CD14-positive monocyte (primary cell): Measurements from ENCODE around the gene FCHO1. TPM values are rescaled to one million over a fixed set of nuclear protein-coding genes. Genes with fewer than 3 reads are reported as not detected.
A peak's percentile ranks its signal among the peaks of the same experiment; 100 is the strongest.

Experiments
- DNase-seq, 3 donors: peaks; one replicate each; pipeline ENCODE4 v3.0.0-alpha.2; 2011 to 2022
- H2AFZ ChIP-seq: 2 replicates; pipeline ENCODE4 v1.6.0; 2012; ENCODE audit warnings: mild to moderate bottlenecking, low read depth, low read length, inconsistent platforms; ENCODE audit not compliant: insufficient read depth, poor library complexity, severe bottlenecking
- H3K27ac ChIP-seq, 2 donors: 1 replicate in 1 of 2; 2 replicates in 1 of 2; pipeline ENCODE4 v1.5.1; 2012 to 2013; ENCODE audit warnings: low read length in 2 of 2, control low read depth in 1 of 2, inconsistent platforms in 1 of 2, low read depth in 1 of 2, mild to moderate bottlenecking in 1 of 2
- H3K27me3 ChIP-seq, 2 donors: one replicate each; pipeline versions ENCODE4 v1.6.0 to v1.6.1; 2011 to 2013; ENCODE audit warnings: low read length in 2 of 2; ENCODE audit not compliant: control insufficient read depth in 2 of 2, insufficient read depth in 2 of 2
- H3K36me3 ChIP-seq, 2 donors: replicated peaks in 1 of 2; 1 replicate in 1 of 2; 2 replicates in 1 of 2; pipeline versions ENCODE4 v1.5.1 to v1.6.1; 2012 to 2013; ENCODE audit warnings: low read length in 2 of 2, control low read depth in 1 of 2, inconsistent platforms in 1 of 2, mild to moderate bottlenecking in 1 of 2; ENCODE audit not compliant: insufficient read depth in 2 of 2, control insufficient read depth in 1 of 2
- H3K4me1 ChIP-seq, 2 donors: 1 replicate in 1 of 2; 2 replicates in 1 of 2; pipeline versions ENCODE4 v1.5.1 to v1.6.1; 2012 to 2013; ENCODE audit warnings: low read length in 2 of 2, control low read depth in 1 of 2, inconsistent platforms in 1 of 2, mild to moderate bottlenecking in 1 of 2, moderate library complexity in 1 of 2; ENCODE audit not compliant: insufficient read depth in 2 of 2, control insufficient read depth in 1 of 2
- H3K4me2 ChIP-seq: replicated peaks from 2 replicates; pipeline ENCODE3; 2012; ENCODE audit warnings: low read length, moderate library complexity, mild to moderate bottlenecking; ENCODE audit not compliant: poor library complexity, severe bottlenecking; ENCODE audit errors: extremely low read depth
- H3K4me3 ChIP-seq, 3 experiments: fragments of 200-600 bp in 1 of 3; sonication (generic) in 1 of 3; replicated peaks in 1 of 3; 1 replicate in 2 of 3; 2 replicates in 1 of 3; pipeline ENCODE4 v1.5.1; 2011 to 2013; ENCODE audit warnings: low read length in 3 of 3, mild to moderate bottlenecking in 3 of 3, control low read depth in 2 of 3, low read depth in 2 of 3, inconsistent platforms in 1 of 3, moderate library complexity in 1 of 3
- H3K79me2 ChIP-seq: 2 replicates; pipeline ENCODE4 v1.6.0; 2012; ENCODE audit warnings: mild to moderate bottlenecking, control low read depth, inconsistent platforms, low read length, moderate library complexity; ENCODE audit not compliant: insufficient read depth
- H3K9ac ChIP-seq: 2 replicates; pipeline ENCODE4 v1.6.0; 2017; ENCODE audit warnings: low read length, mild to moderate bottlenecking; ENCODE audit not compliant: insufficient read depth, poor library complexity, severe bottlenecking
- H3K9me3 ChIP-seq, 2 donors: replicated peaks in 1 of 2; 1 replicate in 1 of 2; 2 replicates in 1 of 2; pipeline versions ENCODE4 v1.5.1 to v1.6.1; 2012 to 2013; ENCODE audit warnings: low read length in 2 of 2, control low read depth in 1 of 2; ENCODE audit not compliant: control insufficient read depth in 1 of 2, insufficient read depth in 1 of 2
- H4K20me1 ChIP-seq: 2 replicates; pipeline ENCODE4 v1.6.0; 2012; ENCODE audit warnings: mild to moderate bottlenecking, low read length, control low read depth, moderate library complexity; ENCODE audit not compliant: insufficient read depth
- H3K27ac Mint-ChIP-seq, 7 donors: one replicate each; pipeline ENCODE4 v1.8.0; 2020; ENCODE audit warnings: mild to moderate bottlenecking in 7 of 7, mixed read lengths in 7 of 7, moderate library complexity in 6 of 7, inconsistent platforms in 2 of 7
- H3K27me3 Mint-ChIP-seq, 3 donors: one replicate each; pipeline ENCODE4 v1.8.0; 2021 to 2022; ENCODE audit warnings: low read depth in 3 of 3, mild to moderate bottlenecking in 3 of 3, mixed read lengths in 3 of 3, moderate library complexity in 3 of 3, inconsistent platforms in 1 of 3
- H3K36me3 Mint-ChIP-seq, 2 donors: one replicate each; pipeline ENCODE4 v1.8.0; 2020; ENCODE audit warnings: mixed read lengths in 2 of 2, inconsistent platforms in 1 of 2, mild to moderate bottlenecking in 1 of 2
- H3K4me1 Mint-ChIP-seq: one replicate; pipeline ENCODE4 v1.8.0; 2020; ENCODE audit warnings: mild to moderate bottlenecking, mixed read lengths
- H3K4me3 Mint-ChIP-seq, 2 donors: one replicate each; pipeline ENCODE4 v1.8.0; 2020; ENCODE audit warnings: mild to moderate bottlenecking in 2 of 2, mixed read lengths in 2 of 2, moderate library complexity in 1 of 2
- H3K9me3 Mint-ChIP-seq, 7 donors: one replicate each; pipeline ENCODE4 v1.8.0; 2020 to 2022; ENCODE audit warnings: mixed read lengths in 7 of 7, mild to moderate bottlenecking in 6 of 7, moderate library complexity in 6 of 7, inconsistent platforms in 2 of 7
- CTCF ChIP-seq: fragments of 200-600 bp; IDR thresholded peaks from one replicate; pipeline ENCODE4 v1.8.0; 2022; ENCODE audit warnings: antibody characterized with exemption, mild to moderate bottlenecking
- WGBS: methylation state at CpG from one replicate; pipeline ENCODE4 v1.1.5; 2013; ENCODE audit warnings: missing lambda C conversion rate; ENCODE audit not compliant: insufficient coverage; 5-methylcytosine and 5-hydroxymethylcytosine counted together
- intact Hi-C, 2 donors: fragments of 100-400 bp; cut with micrococcal nuclease; formaldehyde crosslinking; loops; one replicate each; pipeline versions ENCODE4 v1.15.0 to v1.15.1; 2023
- polyA plus RNA-seq, 3 donors: library from polyadenylated mRNA; depleted of rRNA in 1 of 3; unstranded in 2 of 3; stranded (reverse) in 1 of 3; fragments of 300-500 nt in 2 of 3; fragments of >200 nt in 1 of 3; fragmentation: Illumina TruSeq in 2 of 3; gene quantifications; 1 replicate in 2 of 3; 2 replicates in 1 of 3; pipeline ENCODE4 v1.2.3, GENCODE V29; 2012 to 2021

The FCHO1 gene
- polyA plus RNA-seq, 3 donors, result 11.4 to 32.0 (median 13.4) TPM

- intact Hi-C loops, result no loop called here
- Histone ChIP-seq H3K4me3 (no peak overlapping the region), H3K36me3 (peaks cover 20 to 66% of the 10 kb centered on the region in 2 donors), H3K4me1 (peaks cover 17 to 29% of the 10 kb centered on the region in 2 donors), H2AFZ (no peak overlapping the region), H3K4me2 (no peak overlapping the region), H3K9me3 (no peaks in the 10 kb centered on the region), H3K27me3 (no peaks in the 10 kb centered on the region), H3K79me2 (peaks cover 5% of the 10 kb centered on the region), H4K20me1 (no peaks in the 10 kb centered on the region), H3K27ac (no peak overlapping the region), H3K9ac (no peak overlapping the region)
- H3K36me3 Mint-ChIP-seq, result peaks cover 58 to 90% of the 10 kb centered on the region in 2 donors
- no peak overlapping the region for H3K27ac Mint-ChIP-seq
- no CpG with 5 or more reads among the region's 4 CpGs for WGBS
- TF ChIP-seq CTCF, result no peak
- no peak for DNase-seq
- H3K4me3 Mint-ChIP-seq, result no peak overlapping the region
- no peaks in the 10 kb centered on the region for H3K9me3 Mint-ChIP-seq
- H3K27me3 Mint-ChIP-seq, result no peaks in the 10 kb centered on the region
- peaks cover 29% of the 10 kb centered on the region for H3K4me1 Mint-ChIP-seq
Measured at GRCh38 chr19:17761148-17761547, 9.9 kb downstream of the FCHO1 start.

- H3K79me2 ChIP-seq, result peaks cover 5% of the 10 kb centered on the region
- H3K4me2 ChIP-seq, result no peak overlapping the region
- H3K4me3 ChIP-seq, result no peak overlapping the region
- intact Hi-C loops, result no loop called here
- H3K4me1 ChIP-seq, result peaks cover 23 to 35% of the 10 kb centered on the region in 2 donors
- Mint-ChIP-seq H3K4me3 (no peak overlapping the region), H3K27ac (peak overlapping the region; percentile 46 to 87 (median 73)), H3K9me3 (peaks cover 0 to 3% (median 0%) of the 10 kb centered on the region in 7 donors), H3K36me3 (peaks cover 56 to 88% of the 10 kb centered on the region in 2 donors), H3K4me1 (peaks cover 32% of the 10 kb centered on the region), H3K27me3 (no peaks in the 10 kb centered on the region)
- no peaks in the 10 kb centered on the region for H3K27me3 ChIP-seq
- peak; percentile 58 to 80 (median 71) for DNase-seq
- no peaks in the 10 kb centered on the region for H4K20me1 ChIP-seq
- no peak overlapping the region for H3K9ac ChIP-seq
- H2AFZ ChIP-seq, result no peak overlapping the region
- peak overlapping the region in 1 of 2 donors; percentile 51 for H3K27ac ChIP-seq
- no peak for TF ChIP-seq CTCF
- H3K9me3 ChIP-seq, result no peaks in the 10 kb centered on the region
- 77% methylated on average over 12 of the region's 17 CpGs for WGBS
- peaks cover 21 to 68% of the 10 kb centered on the region in 2 donors for H3K36me3 ChIP-seq
Measured at GRCh38 chr19:17762505-17763229, 11.4 kb downstream of the FCHO1 start.
